Fibroblast of the aortic adventitia (primary cell): ENCODE measurements around the gene SVIP. TPM values are rescaled to one million over a fixed set of nuclear protein-coding genes. Genes with fewer than 3 reads are reported as not detected.

Experiments
- DNase-seq: peaks from one replicate; pipeline ENCODE4 v3.0.0-alpha.2; 2010; ENCODE audit warnings: low read depth
- H3K4me3 ChIP-seq: 2 replicates; pipeline ENCODE4 v1.5.1; 2011; ENCODE audit warnings: low read depth, mild to moderate bottlenecking, control low read depth, low read length, moderate library complexity
- CTCF ChIP-seq: IDR thresholded peaks from 2 replicates; pipeline ENCODE4 v1.5.1; 2011; ENCODE audit warnings: mild to moderate bottlenecking, low read length, control low read depth, inconsistent platforms; ENCODE audit not compliant: insufficient read depth
- total RNA-seq: library from RNA; depleted of rRNA; stranded (reverse); fragments of >200 nt; gene quantifications from 2 replicates; pipeline ENCODE4 v1.2.3, GENCODE V29; 2012; ENCODE audit warnings: low replicate concordance

Gene SVIP
- total RNA-seq, 1 donor, result 6.9 TPM

DNA sequence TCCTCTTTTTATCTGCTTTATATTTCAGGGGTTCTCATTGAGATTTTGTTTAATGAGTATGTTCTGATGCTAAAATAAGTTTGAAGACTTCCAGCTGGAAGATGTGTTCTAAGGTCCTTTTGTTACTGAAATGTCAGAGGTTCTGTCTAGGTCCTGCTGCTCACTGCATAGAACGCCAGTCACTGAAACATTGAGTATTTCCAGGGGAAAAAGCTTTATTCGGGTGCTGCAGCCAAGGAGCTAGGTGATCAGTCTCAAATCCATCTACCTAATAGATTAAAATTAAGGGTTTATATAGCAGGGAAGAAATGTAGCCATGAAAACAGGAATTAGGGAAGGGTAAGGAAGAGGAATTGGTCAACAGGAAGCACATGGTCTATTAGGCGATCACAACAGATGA is 19.7 kb downstream of the SVIP start:
- no peak for DNase-seq
- H3K4me3 ChIP-seq, result no peak overlapping the region
- no peak for TF ChIP-seq CTCF

- no peak overlapping the region for H3K4me3 ChIP-seq
- peak; percentile 43 for DNase-seq
- TF ChIP-seq CTCF, result no peak
These were observed 20.9 kb downstream of the SVIP start for GRCh38 chr11:22808571-22809197.

DNA sequence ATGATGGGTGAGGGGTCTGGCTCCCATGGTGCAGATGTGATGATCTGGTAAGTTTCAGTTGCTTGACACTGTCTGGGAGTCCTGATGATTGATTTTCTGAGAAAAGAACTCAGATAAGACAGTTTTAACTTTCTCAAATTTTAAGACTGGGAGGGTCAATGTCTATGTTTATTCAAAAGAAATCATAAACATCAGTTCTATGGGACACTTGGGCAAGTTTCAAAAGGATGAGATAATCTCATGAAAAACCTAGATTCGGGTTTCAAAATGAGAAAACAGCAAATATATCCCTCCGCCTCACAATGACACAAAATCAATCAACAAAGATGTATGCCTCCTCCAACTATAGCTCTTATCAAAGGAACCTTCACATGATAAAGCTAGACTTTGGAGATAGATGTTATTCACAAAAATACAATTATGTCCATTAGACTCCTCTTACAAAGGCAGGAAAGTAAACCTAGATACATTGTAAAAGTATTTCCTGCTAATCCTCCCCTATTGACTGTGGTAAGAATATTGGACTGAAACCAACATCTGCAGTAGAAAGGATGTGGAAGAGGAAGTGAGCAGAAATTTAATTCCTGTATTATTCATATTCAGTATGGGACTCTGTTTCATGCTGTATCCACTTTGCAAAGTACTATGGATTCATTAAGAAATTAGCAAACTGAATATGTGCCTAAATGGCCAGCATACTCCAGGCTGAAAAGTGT is 21.6 kb downstream of the SVIP start:
- no peak for TF ChIP-seq CTCF
- DNase-seq, result peak; percentile 55
- H3K4me3 ChIP-seq, result no peak overlapping the region

- no peak overlapping the region for H3K4me3 ChIP-seq
- TF ChIP-seq CTCF, result no peak
- DNase-seq, result no peak
These were observed 22.2 kb downstream of the SVIP start for GRCh38 chr11:22807391-22807790.

DNA sequence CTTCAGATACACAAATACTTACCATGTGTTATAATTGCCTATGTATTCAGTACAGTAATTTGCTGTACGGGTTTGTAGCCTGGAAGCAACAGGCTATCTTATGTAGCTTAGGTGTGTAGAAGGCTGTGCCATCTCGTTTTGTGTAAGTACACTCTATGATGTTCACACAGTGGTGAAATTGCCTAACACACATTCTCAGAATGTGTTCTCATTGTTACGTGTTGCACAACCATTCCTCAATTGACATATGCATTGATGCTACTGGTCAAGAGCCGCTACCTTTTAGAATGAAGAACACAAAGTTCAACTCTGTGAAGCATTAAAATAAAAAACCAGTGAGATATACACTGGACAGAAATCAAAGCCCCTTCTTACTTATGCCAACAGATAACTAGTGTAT is 26.7 kb downstream of the SVIP start:
- no peak for DNase-seq
- TF ChIP-seq CTCF, result no peak
- H3K4me3 ChIP-seq, result no peak overlapping the region

- H3K4me3 ChIP-seq, result no peak overlapping the region
- no peak for DNase-seq
- no peak for TF ChIP-seq CTCF
These were observed 29.1 kb downstream of the SVIP start for GRCh38 chr11:22800482-22800881.
